HG02571 (cell line): ENCODE results near the gene WRAP53.

Experiments
- ATAC-seq: cut with Tn5 transposase; IDR thresholded peaks from one replicate; pipeline ENCODE4 v1.9.1; 2021; ENCODE audit warnings: mild to moderate bottlenecking, moderate library complexity; ENCODE audit not compliant: unreplicated experiment

The WRAP53 gene

DNA sequence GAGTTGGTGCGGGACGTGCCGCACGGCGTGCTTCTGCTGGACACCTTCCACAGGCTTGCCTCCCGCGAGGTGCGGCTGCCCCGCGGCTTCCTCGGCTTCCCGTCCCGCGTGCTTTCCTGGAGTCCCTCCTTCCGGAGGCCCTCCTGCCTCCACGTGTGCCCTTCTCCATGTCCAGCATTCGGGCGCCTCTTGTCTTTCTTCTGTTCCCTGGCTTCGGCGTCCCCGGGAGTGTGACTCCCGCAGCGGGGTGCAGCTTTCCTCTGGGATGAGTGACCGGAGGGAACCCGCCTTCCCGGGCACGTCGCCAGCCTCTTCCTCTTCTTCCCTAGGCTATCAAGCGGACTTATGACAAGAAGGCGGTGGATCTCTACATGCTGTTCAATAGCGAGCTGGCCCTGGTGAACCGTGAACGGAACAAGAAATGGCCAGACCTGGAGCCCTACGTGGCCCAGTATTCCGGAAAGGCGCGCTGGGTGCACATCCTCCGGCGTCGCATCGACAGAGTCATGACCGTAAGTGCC, 52.3 kb downstream of the WRAP53 start:
- ATAC-seq, result no peak

DNA sequence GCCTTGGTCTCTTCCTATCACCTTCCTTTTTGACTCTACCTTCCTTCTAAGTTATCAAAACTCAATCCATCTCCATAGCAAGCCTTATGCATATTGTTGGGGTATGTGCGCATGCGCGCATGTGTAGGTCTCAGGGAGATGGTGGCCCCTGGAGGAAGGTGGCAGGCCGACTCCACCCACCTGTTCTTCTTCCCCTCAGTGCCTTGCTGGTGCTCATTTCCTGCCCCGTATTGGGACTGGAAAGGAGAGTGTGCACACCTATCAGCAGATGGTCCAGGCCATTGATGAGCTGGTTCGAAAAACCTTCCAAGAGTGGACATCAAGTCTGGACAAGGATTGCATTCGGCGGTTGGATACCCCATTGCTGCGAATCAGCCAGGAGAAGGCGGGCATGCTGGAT, 54.5 kb downstream of the WRAP53 start:
- no peak for ATAC-seq

DNA sequence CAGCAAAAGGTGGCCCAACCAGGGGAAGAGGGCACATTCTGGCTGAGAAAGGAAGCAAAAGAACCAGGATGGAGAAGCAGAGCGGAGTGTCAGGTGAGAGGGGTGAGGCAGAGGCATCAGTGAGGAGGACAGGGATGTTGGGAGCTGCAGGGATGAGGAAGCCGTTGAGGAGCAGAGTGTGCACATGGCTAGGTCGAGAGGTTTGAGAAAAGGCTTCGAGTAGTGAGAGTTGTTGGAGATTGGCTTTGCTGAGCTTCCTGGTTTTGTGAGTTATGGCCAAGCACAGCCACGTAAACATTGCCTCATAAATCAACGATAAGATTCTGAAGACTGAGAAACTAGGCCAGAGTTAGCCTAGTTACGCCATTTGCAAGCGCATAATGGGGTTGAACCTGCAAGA, 56.1 kb downstream of the WRAP53 start:
- ATAC-seq, result no peak

DNA sequence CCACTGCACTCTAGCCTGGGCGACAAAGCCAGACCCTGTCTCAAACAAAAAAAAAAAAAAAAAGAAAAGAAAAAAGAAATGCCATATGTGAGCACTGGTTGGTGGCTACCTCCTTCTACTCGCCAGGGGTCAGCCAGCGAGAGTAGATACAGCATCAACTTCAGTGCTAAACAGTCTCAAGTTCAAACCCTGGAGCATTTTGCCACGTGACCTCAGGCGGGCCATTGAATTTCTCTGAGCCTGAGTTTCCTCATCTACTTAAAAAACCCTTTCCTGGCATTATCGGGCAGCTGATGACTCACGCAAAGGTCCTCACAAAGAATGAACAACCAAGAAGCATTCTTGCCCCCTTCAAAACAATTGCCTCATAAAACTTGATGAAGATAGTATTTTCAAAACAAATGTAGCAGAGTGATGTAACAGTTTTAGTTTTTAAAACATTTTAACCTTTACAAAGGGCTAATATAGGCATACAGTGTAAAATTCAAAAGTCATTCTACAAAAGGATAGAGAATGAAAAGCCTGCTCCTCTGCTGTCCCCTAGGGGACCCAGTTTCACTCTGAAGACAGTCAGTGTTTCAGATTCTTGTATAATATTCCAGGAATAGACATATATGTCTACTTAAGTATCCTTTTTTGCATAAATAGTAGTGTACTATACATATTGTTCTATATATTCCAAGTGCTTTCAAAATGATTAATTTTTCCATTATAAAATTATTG, 57.6 kb downstream of the WRAP53 start:
- no peak for ATAC-seq

DNA sequence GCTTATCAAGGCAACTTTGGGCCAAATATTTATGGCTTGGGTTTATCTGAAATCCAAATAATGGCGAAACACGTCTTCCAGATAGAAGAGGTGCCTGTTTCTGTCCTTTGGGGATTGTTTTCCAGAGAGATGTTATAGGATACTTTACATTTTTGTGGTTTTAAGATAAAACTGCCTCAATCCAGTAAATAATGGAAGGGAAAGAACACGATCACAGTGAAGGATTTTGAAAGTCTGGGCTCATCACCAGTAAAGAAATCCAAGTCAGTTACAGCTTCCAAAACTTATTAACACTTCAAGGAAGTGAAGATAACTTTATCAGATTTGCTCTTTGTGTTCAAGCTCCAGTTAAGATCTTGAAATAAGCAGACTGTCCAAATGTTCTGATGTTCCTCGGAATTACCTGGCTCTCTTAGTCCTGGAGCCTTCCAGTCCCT, 59.4 kb downstream of the WRAP53 start:
- no peak for ATAC-seq

DNA sequence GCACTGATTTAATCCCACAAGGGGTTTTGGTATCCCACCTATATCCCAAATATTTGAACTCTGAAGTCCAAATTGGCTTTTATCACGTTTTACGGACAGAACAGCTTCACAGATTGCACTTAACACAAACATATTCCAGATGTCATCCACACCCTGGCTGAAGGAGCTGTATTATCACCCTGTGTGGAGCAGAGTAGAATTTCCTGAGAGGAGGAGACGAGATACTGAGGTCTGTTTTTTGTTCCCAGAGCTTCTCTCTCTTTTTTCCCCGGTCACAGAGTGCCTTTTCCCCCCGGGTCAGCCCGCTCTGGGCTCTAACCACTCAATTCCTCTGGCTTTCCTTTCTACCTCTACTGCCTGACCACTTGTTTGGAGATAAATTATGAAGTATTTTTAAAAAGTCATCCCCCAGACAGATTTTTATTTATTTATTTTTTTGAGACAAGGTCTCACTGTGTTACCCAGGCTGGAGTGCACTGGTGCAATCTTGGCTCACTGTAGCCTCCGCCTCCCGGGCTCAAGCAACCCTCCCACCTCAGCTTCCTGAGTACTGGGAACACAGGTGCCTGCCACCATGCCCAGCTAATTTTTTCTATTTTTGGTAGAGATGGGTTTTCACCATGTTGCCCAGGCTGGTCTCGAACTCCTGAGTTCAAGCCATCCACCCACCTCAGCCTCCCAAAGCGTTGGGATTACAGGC, 59.9 kb downstream of the WRAP53 start:
- no peak for ATAC-seq

DNA sequence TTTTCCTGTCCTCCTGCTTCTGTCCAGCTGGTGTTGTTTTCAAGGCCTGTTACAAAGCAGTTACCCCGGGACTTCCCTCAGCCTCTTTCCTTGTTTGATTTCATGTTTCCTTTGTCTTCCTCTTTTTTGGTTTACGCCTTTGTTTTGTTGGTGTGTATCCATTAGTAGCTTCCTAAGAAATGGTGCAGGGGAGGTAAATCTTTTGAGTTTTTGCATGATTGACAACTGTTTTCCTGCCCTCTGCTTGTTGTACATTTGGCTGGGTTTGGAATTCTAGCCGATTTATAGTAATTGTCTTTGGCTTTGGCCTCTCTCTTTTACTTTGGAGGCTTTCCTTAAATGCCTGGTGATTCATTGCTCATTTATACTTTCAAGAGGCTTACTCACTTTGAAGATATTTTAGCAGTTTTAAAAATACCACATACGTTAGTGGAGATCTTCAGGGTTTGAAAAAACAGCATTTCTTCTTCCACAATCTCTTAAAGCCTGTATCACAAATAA, 62.1 kb downstream of the WRAP53 start:
- ATAC-seq, result no peak
